Testis (tissue), 2 donors: ENCODE data around the gene SRPK1.

Source experiments
- POLR2A ChIP-seq: fragments of 450-650 bp; IDR thresholded peaks from one replicate; pipeline ENCODE4 v1.6.1; 2017; ENCODE audit warnings: antibody characterized with exemption, mild to moderate bottlenecking, moderate library complexity
- TF ChIP-seq, protein P1 (sequence below), 3 experiments: fragments of 450-650 bp in 2 of 3; fragments of 200-600 bp in 1 of 3; sonication (generic) in 1 of 3; IDR thresholded peaks; one replicate each; pipeline ENCODE4 v1.5.1; 2016 to 2019; ENCODE audit warnings: antibody characterized with exemption in 3 of 3, mild to moderate bottlenecking in 2 of 3, moderate library complexity in 1 of 3

GRCh38 chr6:35787266-35788218, 133.4 kb downstream of the SRPK1 start:
- TF ChIP-seq, protein P1, sequence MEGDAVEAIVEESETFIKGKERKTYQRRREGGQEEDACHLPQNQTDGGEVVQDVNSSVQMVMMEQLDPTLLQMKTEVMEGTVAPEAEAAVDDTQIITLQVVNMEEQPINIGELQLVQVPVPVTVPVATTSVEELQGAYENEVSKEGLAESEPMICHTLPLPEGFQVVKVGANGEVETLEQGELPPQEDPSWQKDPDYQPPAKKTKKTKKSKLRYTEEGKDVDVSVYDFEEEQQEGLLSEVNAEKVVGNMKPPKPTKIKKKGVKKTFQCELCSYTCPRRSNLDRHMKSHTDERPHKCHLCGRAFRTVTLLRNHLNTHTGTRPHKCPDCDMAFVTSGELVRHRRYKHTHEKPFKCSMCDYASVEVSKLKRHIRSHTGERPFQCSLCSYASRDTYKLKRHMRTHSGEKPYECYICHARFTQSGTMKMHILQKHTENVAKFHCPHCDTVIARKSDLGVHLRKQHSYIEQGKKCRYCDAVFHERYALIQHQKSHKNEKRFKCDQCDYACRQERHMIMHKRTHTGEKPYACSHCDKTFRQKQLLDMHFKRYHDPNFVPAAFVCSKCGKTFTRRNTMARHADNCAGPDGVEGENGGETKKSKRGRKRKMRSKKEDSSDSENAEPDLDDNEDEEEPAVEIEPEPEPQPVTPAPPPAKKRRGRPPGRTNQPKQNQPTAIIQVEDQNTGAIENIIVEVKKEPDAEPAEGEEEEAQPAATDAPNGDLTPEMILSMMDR (IDR thresholded peaks at IDR 0.05) = no peak
- no peak for TF ChIP-seq POLR2A
